Aorta (tissue), 5 donors: ENCODE data around the gene C11orf71. TPM values are rescaled to one million over a fixed set of nuclear protein-coding genes. Genes with fewer than 3 reads are reported as not detected.

ENCODE experiments used
- ATAC-seq: fragments of 200-7000 bp; cut with Tn5 transposase; one replicate; pipeline ENCODE4 v1.9.1; 2022; ENCODE audit warnings: moderate library complexity; ENCODE audit not compliant: low FRiP score
- DNase-seq, 2 donors: peaks; one replicate each; pipeline ENCODE4 v3.0.0-alpha.2; 2020
- H3K27ac ChIP-seq, 2 donors: one replicate each; pipeline ENCODE4 v1.5.1; 2013; ENCODE audit warnings: low read length in 2 of 2, mild to moderate bottlenecking in 2 of 2, moderate library complexity in 2 of 2, control low read depth in 1 of 2, inconsistent platforms in 1 of 2, low read depth in 1 of 2
- H3K27me3 ChIP-seq, 2 donors: one replicate each; pipeline ENCODE4 v1.6.1; 2013; ENCODE audit warnings: control low read depth in 1 of 2, low read length in 1 of 2, mild to moderate bottlenecking in 1 of 2, moderate library complexity in 1 of 2; ENCODE audit not compliant: insufficient read depth in 2 of 2, control insufficient read depth in 1 of 2
- H3K36me3 ChIP-seq, 2 donors: one replicate each; pipeline ENCODE4 v1.6.1; 2013; ENCODE audit warnings: control low read depth in 1 of 2, low read length in 1 of 2, mild to moderate bottlenecking in 1 of 2; ENCODE audit not compliant: insufficient read depth in 2 of 2, control insufficient read depth in 1 of 2
- H3K4me1 ChIP-seq, 2 donors: one replicate each; pipeline ENCODE4 v1.6.1; 2013; ENCODE audit warnings: low read length in 2 of 2, control low read depth in 1 of 2, mild to moderate bottlenecking in 1 of 2, moderate library complexity in 1 of 2; ENCODE audit not compliant: insufficient read depth in 2 of 2, control insufficient read depth in 1 of 2
- H3K4me3 ChIP-seq, 2 donors: one replicate each; pipeline ENCODE4 v1.5.1; 2013; ENCODE audit warnings: low read length in 2 of 2, control low read depth in 1 of 2, mild to moderate bottlenecking in 1 of 2
- H3K9me3 ChIP-seq: one replicate; pipeline ENCODE4 v1.6.1; 2013; ENCODE audit warnings: mild to moderate bottlenecking, low read length; ENCODE audit not compliant: control insufficient read depth
- WGBS, 2 donors: extraction: QIAGEN DNeasy Blood & Tissue Kit; methylation state at CpG; one replicate each; pipeline ENCODE4 v1.1.7; 2013; 5-methylcytosine and 5-hydroxymethylcytosine counted together
- intact Hi-C, 2 donors: fragments of 100-400 bp; cut with DNase I; formaldehyde crosslinking; loops; one replicate each; pipeline versions ENCODE4 v1.14.2 to v1.15.0; 2022
- polyA plus RNA-seq, 2 donors: library from polyadenylated mRNA; stranded (reverse); fragments of 200-250 nt; gene quantifications; one replicate each; pipeline ENCODE4 v1.2.3, GENCODE V29; 2013
- total RNA-seq, 2 donors: library from RNA; stranded (reverse); fragmentation: NEBNext Ultra II Directional; extraction: Animal tissue kit (Norgen Biotek cat#: 25700); gene quantifications; one replicate each; pipeline ENCODE4 v1.2.1, GENCODE V29; 2021
- donor health status: healthy with polysubstance abuse.
- donor health status: Bipolar disorder and iron deficiency.
- donor health status: DM: no; HTN: no; CAD: no.
- donor health status: DM: no; HTN: no; CAD: no.
- donor health status: DM: yes; HTN: yes; CAD: no.

C11orf71 gene
- total and polyA plus RNA-seq, 4 donors = 4.4 to 6.1 (median 4.6) TPM

- Histone ChIP-seq H3K4me3 (no peak overlapping the region), H3K9me3 (no peaks in the 10 kb centered on the region), H3K27ac (no peak overlapping the region), H3K27me3 (no peaks in the 10 kb centered on the region), H3K4me1 (peaks cover 0 to 4% of the 10 kb centered on the region in 2 donors), H3K36me3 (no peaks in the 10 kb centered on the region)
- ATAC-seq (no peak), DNase-seq (no peak)
- intact Hi-C loops = loop anchor here in 1 of 2 donors (5.0 kb wide), 1 partner anchor 50 kb away; no protein-coding TSS in a partner anchor
Measured at GRCh38 chr11:114396916-114397315, 3.4 kb downstream of the C11orf71 start.

GRCh38 chr11:114395736-114396135 is 4.6 kb downstream of the C11orf71 start:
- Histone ChIP-seq H3K27me3 (no peaks in the 10 kb centered on the region), H3K36me3 (no peaks in the 10 kb centered on the region), H3K27ac (no peak overlapping the region), H3K4me3 (no peak overlapping the region), H3K9me3 (no peaks in the 10 kb centered on the region), H3K4me1 (peaks cover 0 to 4% of the 10 kb centered on the region in 2 donors)
- ATAC-seq (no peak), DNase-seq (no peak)
- intact Hi-C loops = loop anchor here in 1 of 2 donors (5.0 kb wide), 1 partner anchor 48 kb away; no protein-coding TSS in a partner anchor
- 35 to 41% methylated on average over 3 of the region's 3 CpGs for WGBS, 2 donors

- no peak overlapping the region for H3K27ac ChIP-seq
- H3K9me3 ChIP-seq = no peaks in the 10 kb centered on the region
- ATAC-seq = no peak
- H3K36me3 ChIP-seq = no peaks in the 10 kb centered on the region
- no peak for DNase-seq
- WGBS, 2 donors = 83 to 88% methylated on average over 4 of the region's 4 CpGs
- H3K4me1 ChIP-seq = no peaks in the 10 kb centered on the region
- no peaks in the 10 kb centered on the region for H3K27me3 ChIP-seq
- intact Hi-C loops = no loop called here
- no peak overlapping the region for H3K4me3 ChIP-seq
Measured at GRCh38 chr11:114392735-114393667, 7.3 kb downstream of the C11orf71 start.

- 82 to 86% methylated on average over 1 of the region's 1 CpG for WGBS, 2 donors
- no peaks in the 10 kb centered on the region for H3K4me1 ChIP-seq
- H3K9me3 ChIP-seq = no peaks in the 10 kb centered on the region
- H3K27me3 ChIP-seq = no peaks in the 10 kb centered on the region
- intact Hi-C loops = no loop called here
- no peak overlapping the region for H3K4me3 ChIP-seq
- no peaks in the 10 kb centered on the region for H3K36me3 ChIP-seq
- ATAC-seq = no peak
- DNase-seq = no peak
- no peak overlapping the region for H3K27ac ChIP-seq
Measured at GRCh38 chr11:114386545-114386944, 13.8 kb downstream of the C11orf71 start.

GRCh38 chr11:114386131-114386530 is 14.2 kb downstream of the C11orf71 start:
- 6 to 8% methylated on average over 2 of the region's 2 CpGs for WGBS, 2 donors
- ATAC-seq (no peak), DNase-seq (no peak)
- no peak overlapping the region for H3K4me3 ChIP-seq
- H3K27me3 ChIP-seq = no peaks in the 10 kb centered on the region
- H3K9me3 ChIP-seq = no peaks in the 10 kb centered on the region
- no peaks in the 10 kb centered on the region for H3K4me1 ChIP-seq
- intact Hi-C loops = no loop called here
- no peak overlapping the region for H3K27ac ChIP-seq
- no peaks in the 10 kb centered on the region for H3K36me3 ChIP-seq

- WGBS, 2 donors = 96 to 97% methylated on average over 1 of the region's 1 CpG
- Histone ChIP-seq H3K27me3 (peaks cover 0 to 1% of the 10 kb centered on the region in 2 donors), H3K4me3 (no peak overlapping the region), H3K9me3 (no peaks in the 10 kb centered on the region), H3K4me1 (no peaks in the 10 kb centered on the region), H3K27ac (no peak overlapping the region), H3K36me3 (no peaks in the 10 kb centered on the region)
- DNase-seq (no peak), ATAC-seq (no peak)
- intact Hi-C loops = no loop called here
Measured at GRCh38 chr11:114384487-114384886, 15.8 kb downstream of the C11orf71 start.

- Histone ChIP-seq H3K4me1 (no peaks in the 10 kb centered on the region), H3K4me3 (no peak overlapping the region), H3K27ac (no peak overlapping the region), H3K27me3 (peaks cover 0 to 1% of the 10 kb centered on the region in 2 donors), H3K9me3 (no peaks in the 10 kb centered on the region), H3K36me3 (no peaks in the 10 kb centered on the region)
- intact Hi-C loops = no loop called here
- WGBS, 2 donors = 66 to 99% methylated on average over 3 of the region's 3 CpGs
- ATAC-seq (no peak), DNase-seq (no peak)
Measured at GRCh38 chr11:114382509-114382908, 17.8 kb downstream of the C11orf71 start.

GRCh38 chr11:114379394-114380069 is 20.8 kb downstream of the C11orf71 start:
- intact Hi-C loops = no loop called here
- no peaks in the 10 kb centered on the region for H3K9me3 ChIP-seq
- no peak overlapping the region for H3K4me3 ChIP-seq
- DNase-seq (no peak), ATAC-seq (no peak)
- H3K27me3 ChIP-seq = peaks cover 0 to 1% of the 10 kb centered on the region in 2 donors
- no peaks in the 10 kb centered on the region for H3K36me3 ChIP-seq
- H3K27ac ChIP-seq = no peak overlapping the region
- 87 to 88% methylated on average over 5 of the region's 5 CpGs for WGBS, 2 donors
- peaks cover 0 to 7% of the 10 kb centered on the region in 2 donors for H3K4me1 ChIP-seq
